ENCODE data around the gene EHD2. TPM values are rescaled to one million over a fixed set of nuclear protein-coding genes. Genes with fewer than 3 reads are reported as not detected.

The EHD2 gene
- total RNA-seq, 1 experiment from 2014 or later = 13.3 TPM

- H3K9me3 Mint-ChIP-seq (ENCODE audit: unreplicated experiment) = no peaks in the 10 kb centered on the region
- TF ChIP-seq CTCF (IDR thresholded peaks at IDR 0.05; ENCODE audit: insufficient read depth in 1 of 2, low read depth in 1 of 2, low read length in 1 of 2, severe bottlenecking in 1 of 2, unreplicated experiment in 1 of 2) = no peak
- DNase-seq = no peak
- ChIA-PET POLR2A (no interaction called here), CTCF (interaction anchor here (1.2 kb wide), 1 partner anchor 266 kb away, joined by 6 read pairs; no protein-coding TSS in a partner anchor)
- peaks cover 10% of the 10 kb centered on the region for H3K4me1 Mint-ChIP-seq (ENCODE audit: low read depth, unreplicated experiment)
- Histone ChIP-seq H3K4me3 (ENCODE audit: low read depth, low read length) (no peak overlapping the region), H3K36me3 (ENCODE audit: control insufficient read depth, insufficient read depth, low read length) (peaks cover 2% of the 10 kb centered on the region), H3K9me3 (no peaks in the 10 kb centered on the region), H3K27me3 (replicated peaks; ENCODE audit: control insufficient read depth, insufficient read depth, low read length) (no peaks in the 10 kb centered on the region), H3K4me1 (no peaks in the 10 kb centered on the region)
- no peak overlapping the region for H3K4me3 Mint-ChIP-seq (ENCODE audit: unreplicated experiment)
- intact Hi-C loops (cut with micrococcal nuclease; ENCODE audit: unreplicated experiment) = no loop called here
- H3K27me3 Mint-ChIP-seq (ENCODE audit: insufficient read depth, unreplicated experiment) = no peaks in the 10 kb centered on the region
- no TSS peak for BruUV-seq (replicated peaks)
- H3K27ac Mint-ChIP-seq (ENCODE audit: unreplicated experiment) = no peak overlapping the region
- H3K36me3 Mint-ChIP-seq (ENCODE audit: insufficient read depth, unreplicated experiment) = peaks cover 60% of the 10 kb centered on the region
Observed at GRCh38 chr19:47703301-47703700, 9.9 kb upstream of the EHD2 start.

GRCh38 chr19:47704024-47704423, 9.2 kb upstream of the EHD2 start:
- intact Hi-C loops (cut with micrococcal nuclease; ENCODE audit: unreplicated experiment) = no loop called here
- no peak overlapping the region for H3K4me3 ChIP-seq (ENCODE audit: low read depth, low read length)
- no TSS peak for BruUV-seq (replicated peaks)
- H3K9me3 ChIP-seq = no peaks in the 10 kb centered on the region
- POLR2A ChIA-PET = no interaction called here
- no peaks in the 10 kb centered on the region for H3K27me3 Mint-ChIP-seq (ENCODE audit: insufficient read depth, unreplicated experiment)
- H3K36me3 ChIP-seq (ENCODE audit: control insufficient read depth, insufficient read depth, low read length) = peaks cover 2% of the 10 kb centered on the region
- CTCF ChIA-PET = interaction anchor here (1.2 kb wide), 1 partner anchor 267 kb away, joined by 6 read pairs; no protein-coding TSS in a partner anchor
- H3K4me1 ChIP-seq = no peaks in the 10 kb centered on the region
- H3K4me3 Mint-ChIP-seq (ENCODE audit: unreplicated experiment) = no peak overlapping the region
- H3K4me1 Mint-ChIP-seq (ENCODE audit: low read depth, unreplicated experiment) = peaks cover 10% of the 10 kb centered on the region
- H3K9me3 Mint-ChIP-seq (ENCODE audit: unreplicated experiment) = no peaks in the 10 kb centered on the region
- H3K27ac Mint-ChIP-seq (ENCODE audit: unreplicated experiment) = no peak overlapping the region
- no peaks in the 10 kb centered on the region for H3K27me3 ChIP-seq (replicated peaks; ENCODE audit: control insufficient read depth, insufficient read depth, low read length)
- no peak for TF ChIP-seq CTCF (IDR thresholded peaks at IDR 0.05; ENCODE audit: insufficient read depth in 1 of 2, low read depth in 1 of 2, low read length in 1 of 2, severe bottlenecking in 1 of 2, unreplicated experiment in 1 of 2)
- H3K36me3 Mint-ChIP-seq (ENCODE audit: insufficient read depth, unreplicated experiment) = peaks cover 53% of the 10 kb centered on the region
- no peak for DNase-seq

- TF ChIP-seq CTCF (IDR thresholded peaks at IDR 0.05; ENCODE audit: insufficient read depth in 1 of 2, low read depth in 1 of 2, low read length in 1 of 2, severe bottlenecking in 1 of 2, unreplicated experiment in 1 of 2) = no peak
Observed at GRCh38 chr19:47704656-47705055, 8.6 kb upstream of the EHD2 start.

More at GRCh38 chr19:47704656-47705055, 8.6 kb upstream of the EHD2 start:
- Histone ChIP-seq H3K4me3 (ENCODE audit: low read depth, low read length) (no peak overlapping the region), H3K9me3 (no peaks in the 10 kb centered on the region), H3K36me3 (ENCODE audit: control insufficient read depth, insufficient read depth, low read length) (peaks cover 2% of the 10 kb centered on the region; the same call in 1 of the 2 replicates), H3K27me3 (replicated peaks; ENCODE audit: control insufficient read depth, insufficient read depth, low read length) (no peaks in the 10 kb centered on the region), H3K4me1 (no peaks in the 10 kb centered on the region)
- H3K4me3 Mint-ChIP-seq (ENCODE audit: unreplicated experiment) = no peak overlapping the region
- H3K27ac Mint-ChIP-seq (ENCODE audit: unreplicated experiment) = no peak overlapping the region
- no peak for DNase-seq
- BruUV-seq (replicated peaks) = no TSS peak
- no peaks in the 10 kb centered on the region for H3K27me3 Mint-ChIP-seq (ENCODE audit: insufficient read depth, unreplicated experiment)
- peaks cover 10% of the 10 kb centered on the region for H3K4me1 Mint-ChIP-seq (ENCODE audit: low read depth, unreplicated experiment)
- POLR2A ChIA-PET = no interaction called here
- no peaks in the 10 kb centered on the region for H3K9me3 Mint-ChIP-seq (ENCODE audit: unreplicated experiment)
- intact Hi-C loops (cut with micrococcal nuclease; ENCODE audit: unreplicated experiment) = no loop called here
- CTCF ChIA-PET = interaction anchor here (0.6 kb wide), 1 partner anchor 117 kb away, joined by 3 read pairs; no protein-coding TSS in a partner anchor
- peaks cover 47% of the 10 kb centered on the region for H3K36me3 Mint-ChIP-seq (ENCODE audit: insufficient read depth, unreplicated experiment)
